ENCODE results near the gene ESPN. TPM values are rescaled to one million over a fixed set of nuclear protein-coding genes. Genes with fewer than 3 reads are reported as not detected.
A peak's percentile ranks its signal among the peaks of the same experiment; 100 is the strongest.
"Not testable (repeated sequence)": the region's sequence is repeated elsewhere in the genome, so short reads cannot be mapped to it uniquely, and the experiment has no call there.

ESPN gene
- total RNA-seq, 4 donors from 2014 or later = 0.60 to 6.1 (median 1.7) TPM

DNA sequence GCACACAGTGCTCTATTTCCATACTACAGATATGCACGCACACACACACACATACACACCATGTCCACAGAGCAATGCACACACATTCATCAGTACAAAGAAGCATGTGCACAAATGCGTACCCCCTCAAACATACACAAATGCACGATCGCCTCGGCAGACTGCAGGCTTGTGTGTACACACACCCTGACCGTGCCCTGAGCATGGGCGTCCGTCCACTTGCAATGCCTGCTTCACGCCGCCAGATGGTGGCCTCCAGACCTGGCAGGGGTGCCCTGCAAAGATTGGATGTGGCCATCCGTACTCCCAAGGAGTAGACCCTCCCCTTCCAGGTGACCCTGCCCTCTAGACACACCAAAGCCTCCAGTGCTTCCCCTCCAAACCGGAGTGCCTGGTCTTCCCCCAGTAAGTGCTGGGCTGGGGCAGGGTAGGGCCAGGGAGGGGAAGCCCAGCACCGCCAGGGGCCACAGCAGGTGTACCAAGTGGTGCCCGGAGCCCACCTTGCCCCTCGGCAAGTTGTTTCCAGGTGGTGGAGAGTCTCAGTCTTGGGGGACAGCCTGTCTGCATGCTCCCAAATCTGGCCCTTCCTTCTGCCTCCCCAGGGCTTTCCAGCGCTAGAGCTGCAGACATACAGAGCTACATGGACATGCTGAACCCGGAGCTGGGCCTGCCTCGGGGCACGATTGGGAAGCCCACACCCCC is 20.6 kb downstream of the ESPN start:
- no peak for TF ChIP-seq EP300 (IDR thresholded peaks at IDR 0.05)
- TF ChIP-seq, protein P1, sequence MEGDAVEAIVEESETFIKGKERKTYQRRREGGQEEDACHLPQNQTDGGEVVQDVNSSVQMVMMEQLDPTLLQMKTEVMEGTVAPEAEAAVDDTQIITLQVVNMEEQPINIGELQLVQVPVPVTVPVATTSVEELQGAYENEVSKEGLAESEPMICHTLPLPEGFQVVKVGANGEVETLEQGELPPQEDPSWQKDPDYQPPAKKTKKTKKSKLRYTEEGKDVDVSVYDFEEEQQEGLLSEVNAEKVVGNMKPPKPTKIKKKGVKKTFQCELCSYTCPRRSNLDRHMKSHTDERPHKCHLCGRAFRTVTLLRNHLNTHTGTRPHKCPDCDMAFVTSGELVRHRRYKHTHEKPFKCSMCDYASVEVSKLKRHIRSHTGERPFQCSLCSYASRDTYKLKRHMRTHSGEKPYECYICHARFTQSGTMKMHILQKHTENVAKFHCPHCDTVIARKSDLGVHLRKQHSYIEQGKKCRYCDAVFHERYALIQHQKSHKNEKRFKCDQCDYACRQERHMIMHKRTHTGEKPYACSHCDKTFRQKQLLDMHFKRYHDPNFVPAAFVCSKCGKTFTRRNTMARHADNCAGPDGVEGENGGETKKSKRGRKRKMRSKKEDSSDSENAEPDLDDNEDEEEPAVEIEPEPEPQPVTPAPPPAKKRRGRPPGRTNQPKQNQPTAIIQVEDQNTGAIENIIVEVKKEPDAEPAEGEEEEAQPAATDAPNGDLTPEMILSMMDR (IDR thresholded peaks at IDR 0.05) = peak; percentile 35 to 51 (median 44)
- Histone ChIP-seq H3K36me3 (no peaks in the 10 kb centered on the region), H3K27me3 (peaks cover 0 to 67% of the 10 kb centered on the region in 2 donors), H3K4me1 (peaks cover 0 to 44% (median 11%) of the 10 kb centered on the region in 4 donors), H3K9me3 (no peaks in the 10 kb centered on the region), H3K4me3 (no peak overlapping the region), H3K27ac (no peak overlapping the region)
- no peak for DNase-seq (ENCODE audit: low spot score in 2 of 2)
- 47 to 52% methylated on average over 6 to 13 of the region's 19 CpGs for WGBS, 2 donors

DNA sequence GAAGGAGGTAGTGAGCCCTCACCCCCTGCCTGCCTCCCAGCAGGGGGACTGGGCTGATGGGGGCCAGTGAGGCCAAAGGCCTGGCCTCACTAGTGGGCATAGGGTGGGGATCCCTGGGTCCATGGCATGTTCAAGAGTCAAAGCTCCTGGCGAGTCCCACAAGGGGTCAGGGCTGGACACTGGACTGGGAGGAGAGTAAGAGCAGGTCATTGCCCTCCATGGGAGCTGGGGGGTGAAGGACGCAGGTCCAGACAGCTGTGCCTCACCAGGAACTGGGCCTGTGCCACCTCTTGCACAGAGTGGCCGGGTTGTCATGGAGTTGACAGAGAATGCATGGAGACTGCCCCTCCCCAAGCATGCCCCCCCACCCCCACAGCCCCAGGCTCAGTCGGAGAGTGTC is 21.4 kb downstream of the ESPN start:
- H3K9me3 ChIP-seq; DNase-seq (ENCODE audit: low spot score in 2 of 2); H3K36me3 ChIP-seq; H3K4me3 ChIP-seq: not testable (repeated sequence)
- peaks cover 0 to 68% of the 10 kb centered on the region in 2 donors for H3K27me3 ChIP-seq
- H3K4me1 ChIP-seq = peaks cover 0 to 37% (median 9%) of the 10 kb centered on the region in 4 donors
- H3K27ac ChIP-seq = peak overlapping the region in 1 of 4 donors; percentile 82
- 65 to 67% methylated on average over 4 of the region's 4 CpGs for WGBS, 2 donors

DNA sequence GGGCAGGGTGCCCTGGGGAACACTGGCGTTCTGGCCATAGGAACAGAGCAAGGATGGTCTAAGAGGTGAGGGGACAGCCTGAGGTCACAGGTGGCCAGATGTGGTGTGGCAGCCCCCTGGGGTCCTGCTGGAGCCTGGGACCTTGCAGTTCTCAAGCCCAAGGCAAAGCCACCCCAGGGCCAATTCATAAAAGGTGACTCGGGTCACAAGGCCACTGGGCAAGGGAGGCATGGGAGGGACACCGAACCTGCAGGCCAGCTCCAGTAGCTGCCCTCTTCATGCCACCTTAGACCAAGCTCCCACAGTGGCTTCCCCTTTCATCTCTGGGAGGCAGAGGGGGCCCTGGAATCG is 22.1 kb downstream of the ESPN start:
- H3K27me3 ChIP-seq = peaks cover 0 to 67% of the 10 kb centered on the region in 2 donors
- H3K27ac ChIP-seq = peak overlapping the region; percentile 3 to 82 (median 78)
- peaks cover 0 to 37% (median 9%) of the 10 kb centered on the region in 4 donors for H3K4me1 ChIP-seq
- no peak overlapping the region for H3K4me3 ChIP-seq
- WGBS, 2 donors = 46 to 80% methylated on average over 1 to 3 of the region's 4 CpGs
- TF ChIP-seq, protein P1 (IDR thresholded peaks at IDR 0.05) = no peak
- no peak for TF ChIP-seq POLR2A (IDR thresholded peaks at IDR 0.05)
- TF ChIP-seq EP300 (IDR thresholded peaks at IDR 0.05) = no peak
- no peak for DNase-seq (ENCODE audit: low spot score in 2 of 2)
- no peaks in the 10 kb centered on the region for H3K9me3 ChIP-seq
- no peaks in the 10 kb centered on the region for H3K36me3 ChIP-seq

DNA sequence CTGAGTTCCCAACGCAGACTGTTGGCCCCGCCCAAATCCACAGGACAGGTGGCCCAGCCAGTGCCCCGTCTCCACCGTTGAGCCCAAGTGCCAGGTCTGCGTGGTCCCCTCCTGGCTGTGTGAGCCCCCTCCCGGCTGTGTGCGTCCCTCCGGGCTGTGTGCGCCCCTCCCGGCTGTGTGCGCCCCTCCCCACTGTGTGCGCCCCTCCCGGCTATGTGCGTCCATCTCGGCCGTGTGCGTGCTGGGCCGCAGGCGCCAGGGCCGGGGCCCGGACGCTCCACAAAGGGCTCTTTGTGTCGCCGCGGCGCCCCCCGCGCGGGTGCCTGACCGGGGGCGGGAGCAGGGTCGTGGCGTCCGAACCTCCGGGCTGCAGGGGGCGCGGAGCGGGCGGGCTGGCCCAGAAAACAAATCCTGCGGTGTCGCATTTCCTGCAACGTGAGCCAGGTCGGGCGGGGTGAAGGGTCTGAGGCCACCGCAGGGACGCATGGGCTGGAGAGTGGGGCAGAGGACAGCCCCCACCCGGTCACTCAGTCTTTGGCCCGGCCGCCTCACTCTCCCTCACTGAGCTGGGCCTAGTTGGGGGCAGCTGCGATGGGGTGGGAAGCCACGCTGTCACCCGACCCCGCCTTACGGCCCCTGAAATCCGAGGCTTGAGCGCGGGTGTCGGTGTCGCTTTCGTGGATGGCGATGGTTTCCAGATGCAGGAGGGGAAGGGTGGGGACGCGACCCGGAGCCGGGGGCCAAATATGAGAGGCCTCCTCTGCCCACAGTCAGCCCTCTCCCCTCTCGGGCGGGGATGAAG is 22.6 kb downstream of the ESPN start:
- Histone ChIP-seq H3K27ac (peak overlapping the region; percentile 67 to 82 (median 78)), H3K4me1 (peaks cover 0 to 37% (median 9%) of the 10 kb centered on the region in 4 donors), H3K4me3 (peak overlapping the region in 2 of 4 donors; percentile 38 to 46), H3K27me3 (peaks cover 0 to 67% of the 10 kb centered on the region in 2 donors), H3K9me3 (no peaks in the 10 kb centered on the region), H3K36me3 (no peaks in the 10 kb centered on the region)
- no peak for DNase-seq (ENCODE audit: low spot score in 2 of 2)
- 0 to 2% methylated on average over 34 to 54 of the region's 67 CpGs for WGBS, 2 donors
- TF ChIP-seq EP300 (IDR thresholded peaks at IDR 0.05) = peak in 1 of 2 donors; percentile 27
- TF ChIP-seq, protein P1 (IDR thresholded peaks at IDR 0.05) = no peak

DNA sequence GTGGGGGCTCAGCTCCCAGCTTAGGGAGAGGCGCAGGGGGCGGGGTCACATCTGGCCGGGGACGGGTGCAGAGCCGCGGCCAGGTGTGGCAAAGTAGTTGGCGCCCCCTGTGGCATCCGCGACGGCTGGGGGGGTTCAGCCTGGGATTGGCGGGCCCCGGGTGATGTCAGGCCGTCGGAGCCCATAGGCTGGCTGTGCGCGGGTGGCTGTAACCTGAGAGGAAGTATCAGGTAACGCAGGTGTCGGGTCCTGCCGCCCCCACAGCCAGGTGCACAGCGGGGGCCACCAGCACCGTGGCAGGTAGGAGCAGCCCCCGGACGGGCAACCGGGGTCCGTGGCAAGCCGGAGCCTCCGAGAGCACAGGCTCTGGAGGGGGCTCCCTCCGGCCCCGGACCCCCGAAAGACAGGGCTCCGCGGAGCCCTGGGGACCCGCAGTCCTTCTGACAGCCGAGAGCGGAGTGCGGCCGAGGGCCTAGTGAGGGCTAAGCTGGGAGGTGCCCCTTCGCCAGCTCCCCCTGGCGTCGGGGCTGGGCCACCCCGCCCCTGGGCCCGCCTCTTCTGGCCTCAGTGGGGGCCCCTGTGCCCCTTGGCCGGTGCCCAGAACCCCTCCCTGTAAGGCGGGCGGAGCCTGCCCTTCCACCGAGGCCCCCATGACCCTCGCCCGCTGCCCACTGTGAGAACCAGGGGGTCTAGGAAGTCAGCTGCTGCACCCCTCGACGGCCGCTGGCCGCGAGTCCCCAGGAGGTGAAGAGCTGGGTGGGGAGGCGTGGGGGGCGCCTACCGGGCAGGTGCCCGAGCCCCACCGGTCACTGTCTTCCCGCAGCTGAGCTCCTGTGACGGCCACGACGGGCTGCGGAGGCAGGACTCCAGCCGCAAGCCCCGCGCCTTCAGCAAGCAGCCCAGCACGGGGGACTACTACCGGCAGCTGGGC is 23.5 kb downstream of the ESPN start:
- Histone ChIP-seq H3K36me3 (peaks cover 0 to 6% (median 0%) of the 10 kb centered on the region in 3 donors), H3K27me3 (peaks cover 0 to 70% of the 10 kb centered on the region in 2 donors), H3K4me1 (peaks cover 0 to 37% (median 9%) of the 10 kb centered on the region in 4 donors), H3K27ac (peak overlapping the region; percentile 67 to 82 (median 78)), H3K4me3 (peak overlapping the region; percentile 8 to 46 (median 32)), H3K9me3 (no peaks in the 10 kb centered on the region)
- 0 to 6% methylated on average over 14 to 20 of the region's 68 CpGs for WGBS, 2 donors
- TF ChIP-seq EP300 (IDR thresholded peaks at IDR 0.05) (no peak), POLR2A (IDR thresholded peaks at IDR 0.05) (no peak)
- TF ChIP-seq, protein P1 (IDR thresholded peaks at IDR 0.05) = peak in 1 of 5 experiments; percentile 17
- DNase-seq (ENCODE audit: low spot score in 2 of 2) = no peak
